Measurements from ENCODE around the gene VPS35L. TPM values are rescaled to one million over a fixed set of nuclear protein-coding genes. Genes with fewer than 3 reads are reported as not detected.
A peak's percentile ranks its signal among the peaks of the same experiment; 100 is the strongest.

The VPS35L gene
- total RNA-seq, 1 donor from 2014 or later: 6.8 TPM

- Histone ChIP-seq H3K4me3 (ENCODE audit: low read depth, low read length) (no peak overlapping the region), H3K27me3 (ENCODE audit: control insufficient read depth, insufficient read depth, low read length) (no peaks in the 10 kb centered on the region), H3K36me3 (ENCODE audit: control insufficient read depth, insufficient read depth, low read length) (no peaks in the 10 kb centered on the region)
- no peak for FAIRE-seq
- TF ChIP-seq, protein P1, sequence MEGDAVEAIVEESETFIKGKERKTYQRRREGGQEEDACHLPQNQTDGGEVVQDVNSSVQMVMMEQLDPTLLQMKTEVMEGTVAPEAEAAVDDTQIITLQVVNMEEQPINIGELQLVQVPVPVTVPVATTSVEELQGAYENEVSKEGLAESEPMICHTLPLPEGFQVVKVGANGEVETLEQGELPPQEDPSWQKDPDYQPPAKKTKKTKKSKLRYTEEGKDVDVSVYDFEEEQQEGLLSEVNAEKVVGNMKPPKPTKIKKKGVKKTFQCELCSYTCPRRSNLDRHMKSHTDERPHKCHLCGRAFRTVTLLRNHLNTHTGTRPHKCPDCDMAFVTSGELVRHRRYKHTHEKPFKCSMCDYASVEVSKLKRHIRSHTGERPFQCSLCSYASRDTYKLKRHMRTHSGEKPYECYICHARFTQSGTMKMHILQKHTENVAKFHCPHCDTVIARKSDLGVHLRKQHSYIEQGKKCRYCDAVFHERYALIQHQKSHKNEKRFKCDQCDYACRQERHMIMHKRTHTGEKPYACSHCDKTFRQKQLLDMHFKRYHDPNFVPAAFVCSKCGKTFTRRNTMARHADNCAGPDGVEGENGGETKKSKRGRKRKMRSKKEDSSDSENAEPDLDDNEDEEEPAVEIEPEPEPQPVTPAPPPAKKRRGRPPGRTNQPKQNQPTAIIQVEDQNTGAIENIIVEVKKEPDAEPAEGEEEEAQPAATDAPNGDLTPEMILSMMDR (IDR thresholded peaks at IDR 0.05; ENCODE audit: insufficient read depth, low read length, severe bottlenecking): no peak
- DNase-seq (ENCODE audit: low read depth): no peak
Observed at GRCh38 chr16:19522397-19522732, 33.1 kb upstream of the VPS35L start.

DNA sequence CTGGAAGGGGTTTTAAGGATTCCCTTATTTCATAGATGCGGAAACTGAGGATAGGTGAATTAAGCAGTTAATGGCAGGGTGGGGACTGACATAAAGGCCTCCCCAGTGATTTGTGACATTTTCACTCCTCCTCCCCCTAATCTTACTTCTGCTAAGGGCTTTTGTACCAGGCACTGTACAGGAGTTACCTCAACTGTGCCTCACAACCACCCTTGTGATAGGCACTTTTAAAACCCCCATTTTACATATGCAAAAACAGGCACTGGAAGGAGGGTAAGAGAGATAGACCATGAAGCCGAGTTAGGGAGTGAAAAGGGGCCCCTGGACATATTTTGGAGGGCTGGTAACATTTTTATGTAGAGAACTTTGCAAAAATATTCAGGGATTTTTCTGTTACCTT is 32.7 kb upstream of the VPS35L start:
- Histone ChIP-seq H3K27me3 (ENCODE audit: control insufficient read depth, insufficient read depth, low read length) (no peaks in the 10 kb centered on the region), H3K36me3 (ENCODE audit: control insufficient read depth, insufficient read depth, low read length) (no peaks in the 10 kb centered on the region), H3K4me3 (ENCODE audit: low read depth, low read length) (no peak overlapping the region)
- DNase-seq (ENCODE audit: low read depth): no peak
- no peak for FAIRE-seq
- TF ChIP-seq, protein P1 (IDR thresholded peaks at IDR 0.05; ENCODE audit: insufficient read depth, low read length, severe bottlenecking): no peak

GRCh38 chr16:19523184-19523558 is 32.3 kb upstream of the VPS35L start:
- H3K4me3 ChIP-seq (ENCODE audit: low read depth, low read length): no peak overlapping the region
- FAIRE-seq (no peak), DNase-seq (ENCODE audit: low read depth) (no peak)
- no peaks in the 10 kb centered on the region for H3K27me3 ChIP-seq (ENCODE audit: control insufficient read depth, insufficient read depth, low read length)
- no peaks in the 10 kb centered on the region for H3K36me3 ChIP-seq (ENCODE audit: control insufficient read depth, insufficient read depth, low read length)
- TF ChIP-seq, protein P1 (IDR thresholded peaks at IDR 0.05; ENCODE audit: insufficient read depth, low read length, severe bottlenecking): no peak

GRCh38 chr16:19523559-19524355 is 31.7 kb upstream of the VPS35L start, which contains the start of gene CCP110:
CCP110 (plus strand) TSS chr16:19523942; CDS start chr16:19527882, 3,940 bp downstream.
- peak within 1 kb of the TSS; percentile 96 for H3K4me3 ChIP-seq (ENCODE audit: low read depth, low read length)
- no peaks in the 10 kb centered on the region for H3K36me3 ChIP-seq (ENCODE audit: control insufficient read depth, insufficient read depth, low read length)
- no peak for FAIRE-seq
- H3K27me3 ChIP-seq (ENCODE audit: control insufficient read depth, insufficient read depth, low read length): no peaks in the 10 kb centered on the region
- peak; percentile 90 for DNase-seq (ENCODE audit: low read depth)
- TF ChIP-seq, protein P1 (IDR thresholded peaks at IDR 0.05; ENCODE audit: insufficient read depth, low read length, severe bottlenecking): no peak

DNA sequence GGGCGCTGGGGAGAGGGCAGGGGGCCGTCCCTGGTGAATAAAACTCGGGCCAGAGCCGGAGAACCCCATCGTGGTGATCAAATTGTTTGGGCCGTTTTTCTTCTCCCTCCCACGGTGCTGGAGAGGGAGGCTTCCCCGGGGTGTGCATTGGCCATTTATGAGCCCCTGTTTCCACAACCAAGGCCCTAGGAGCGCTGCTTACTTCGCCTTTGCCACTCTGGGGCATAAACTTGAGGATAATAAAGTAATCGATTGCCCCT is 31.2 kb upstream of the VPS35L start:
- H3K36me3 ChIP-seq (ENCODE audit: control insufficient read depth, insufficient read depth, low read length): no peaks in the 10 kb centered on the region
- no peaks in the 10 kb centered on the region for H3K27me3 ChIP-seq (ENCODE audit: control insufficient read depth, insufficient read depth, low read length)
- FAIRE-seq (no peak), DNase-seq (ENCODE audit: low read depth) (no peak)
- peak overlapping the region; percentile 96 for H3K4me3 ChIP-seq (ENCODE audit: low read depth, low read length)
- TF ChIP-seq, protein P1 (IDR thresholded peaks at IDR 0.05; ENCODE audit: insufficient read depth, low read length, severe bottlenecking): no peak

Data from bronchial epithelial cell (primary cell).